ENCODE measurements around the gene KDM5A.
A peak's percentile ranks its signal among the peaks of the same experiment; 100 is the strongest.
"Not testable (repeated sequence)": the region's sequence is repeated elsewhere in the genome, so short reads cannot be mapped to it uniquely, and the experiment has no call there.

The KDM5A gene

GRCh38 chr12:332581-333205 is 56.4 kb downstream of the KDM5A start:
- no peak for DNase-seq

GRCh38 chr12:331287-331686 is 57.8 kb downstream of the KDM5A start:
- no peak for DNase-seq

- no peak for DNase-seq
These were observed 63.2 kb downstream of the KDM5A start for GRCh38 chr12:325906-326305.

GRCh38 chr12:323507-323906 is 65.6 kb downstream of the KDM5A start:
- DNase-seq, result no peak

- DNase-seq, result no peak
These were observed 67.4 kb downstream of the KDM5A start for GRCh38 chr12:321606-322326.

- no peak for DNase-seq
These were observed 70.2 kb downstream of the KDM5A start for GRCh38 chr12:318759-319515.

GRCh38 chr12:308511-308910 is 80.6 kb downstream of the KDM5A start:
- no peak for DNase-seq

GRCh38 chr12:307406-307805 is 81.7 kb downstream of the KDM5A start:
- no peak for DNase-seq

GRCh38 chr12:304805-305204 is 84.3 kb downstream of the KDM5A start:
- no peak for DNase-seq

GRCh38 chr12:302766-303165 is 86.4 kb downstream of the KDM5A start:
- peak in 1 of 2 donors; percentile 9 for DNase-seq

- DNase-seq, result not testable (repeated sequence)
These were observed 89.0 kb downstream of the KDM5A start for GRCh38 chr12:300166-300565.

GRCh38 chr12:299511-299910 is 89.6 kb downstream of the KDM5A start:
- not testable (repeated sequence) for DNase-seq

GRCh38 chr12:298059-298458 is 91.1 kb downstream of the KDM5A start:
- DNase-seq, result not testable (repeated sequence)

GRCh38 chr12:295132-295531 is 94.0 kb downstream of the KDM5A start:
- DNase-seq, result no peak

- no peak for DNase-seq
These were observed 95.9 kb downstream of the KDM5A start for GRCh38 chr12:293199-293598.

GRCh38 chr12:292186-292585 is 96.9 kb downstream of the KDM5A start:
- no peak for DNase-seq

- DNase-seq, result no peak
These were observed 97.9 kb downstream of the KDM5A start for GRCh38 chr12:291153-291723.

GRCh38 chr12:288687-289086 is 100.4 kb downstream of the KDM5A start:
- DNase-seq, result no peak

GRCh38 chr12:286531-287300 is 102.4 kb downstream of the KDM5A start:
- DNase-seq, result no peak

GRCh38 chr12:278046-278445 is 111.1 kb downstream of the KDM5A start:
- no peak for DNase-seq

GRCh38 chr12:275812-276211 is 113.3 kb downstream of the KDM5A start:
- DNase-seq, result no peak

- no peak for DNase-seq
These were observed 115.7 kb downstream of the KDM5A start for GRCh38 chr12:273382-273781.

- DNase-seq, result no peak
These were observed 116.2 kb downstream of the KDM5A start for GRCh38 chr12:272942-273341.
